HG03175 (cell line): ENCODE measurements around the gene RRP8.

Experiments used
- ATAC-seq: cut with Tn5 transposase; IDR thresholded peaks from one replicate; pipeline ENCODE4 v1.9.1; 2021; ENCODE audit warnings: mild to moderate bottlenecking, moderate library complexity; ENCODE audit not compliant: unreplicated experiment

RRP8 gene

GRCh38 chr11:6633422-6634408 is 30.3 kb upstream of the RRP8 start:
- no peak for ATAC-seq

GRCh38 chr11:6632116-6633073 is 29.0 kb upstream of the RRP8 start:
- no peak for ATAC-seq

GRCh38 chr11:6631361-6631890 is 28.0 kb upstream of the RRP8 start:
- ATAC-seq = no peak

GRCh38 chr11:6630632-6631291 is 27.3 kb upstream of the RRP8 start:
- no peak for ATAC-seq

GRCh38 chr11:6629892-6630631 is 26.6 kb upstream of the RRP8 start:
- no peak for ATAC-seq

GRCh38 chr11:6629573-6629891 is 26.1 kb upstream of the RRP8 start:
- no peak for ATAC-seq

GRCh38 chr11:6628526-6628925 is 25.1 kb upstream of the RRP8 start:
- ATAC-seq = no peak

- peak; percentile 77 for ATAC-seq
Measured at GRCh38 chr11:6627762-6628241, 24.4 kb upstream of the RRP8 start.

- no peak for ATAC-seq
Measured at GRCh38 chr11:6626971-6627761, 23.8 kb upstream of the RRP8 start.

GRCh38 chr11:6625832-6626420 is 22.5 kb upstream of the RRP8 start:
- no peak for ATAC-seq

GRCh38 chr11:6625156-6625831 is 21.9 kb upstream of the RRP8 start:
- no peak for ATAC-seq

- ATAC-seq = no peak
Measured at GRCh38 chr11:6623391-6624363, 20.3 kb upstream of the RRP8 start.

- ATAC-seq = no peak
Measured at GRCh38 chr11:6622261-6623171, 19.1 kb upstream of the RRP8 start.

- no peak for ATAC-seq
Measured at GRCh38 chr11:6621711-6622211, 18.3 kb upstream of the RRP8 start.

- ATAC-seq = no peak
Measured at GRCh38 chr11:6620636-6621035, 17.2 kb upstream of the RRP8 start.
